HEK293T (cell line): ENCODE data around the gene CYP26B1.

Source experiments
- FOXA1 ChIP-seq: fragments of 450-650 bp; IDR thresholded peaks from 2 replicates; pipeline ENCODE4 v1.6.1; 2016; ENCODE audit warnings: mild to moderate bottlenecking
- LEF1 ChIP-seq: fragments of 450-650 bp; IDR thresholded peaks from 2 replicates; pipeline ENCODE4 v1.6.1; 2017; ENCODE audit warnings: mild to moderate bottlenecking, borderline replicate concordance
- NFRKB ChIP-seq: fragments of 450-650 bp; IDR thresholded peaks from 2 replicates; pipeline ENCODE4 v1.6.1; 2016; ENCODE audit warnings: mild to moderate bottlenecking, moderate library complexity
- PKNOX1 ChIP-seq: fragments of 450-650 bp; IDR thresholded peaks from 2 replicates; pipeline ENCODE4 v1.6.1; 2016
- TARDBP ChIP-seq: fragments of 450-650 bp; IDR thresholded peaks from 2 replicates; pipeline ENCODE4 v1.6.1; 2016

GRCh38 chr2:72183466-72183865, 35.8 kb upstream of the CYP26B1 start:
- TF ChIP-seq NFRKB: no peak
- TF ChIP-seq FOXA1: no peak
- no peak for TF ChIP-seq PKNOX1
- no peak for TF ChIP-seq LEF1
- no peak for TF ChIP-seq TARDBP
